Activated CD4-positive, alpha-beta T cell treated with anti-CD3 and anti-CD28 coated beads, Interleukin-2, amount 50 U/mL, for 1 hour (primary cell): ENCODE measurements around the gene MTMR2.
A peak's percentile ranks its signal among the peaks of the same experiment; 100 is the strongest.
"Not testable (repeated sequence)": the region's sequence is repeated elsewhere in the genome, so short reads cannot be mapped to it uniquely, and the experiment has no call there.

Experiments
- DNase-seq: peaks from one replicate; pipeline ENCODE4 v3.0.0-alpha.2; 2020

MTMR2 gene

DNA sequence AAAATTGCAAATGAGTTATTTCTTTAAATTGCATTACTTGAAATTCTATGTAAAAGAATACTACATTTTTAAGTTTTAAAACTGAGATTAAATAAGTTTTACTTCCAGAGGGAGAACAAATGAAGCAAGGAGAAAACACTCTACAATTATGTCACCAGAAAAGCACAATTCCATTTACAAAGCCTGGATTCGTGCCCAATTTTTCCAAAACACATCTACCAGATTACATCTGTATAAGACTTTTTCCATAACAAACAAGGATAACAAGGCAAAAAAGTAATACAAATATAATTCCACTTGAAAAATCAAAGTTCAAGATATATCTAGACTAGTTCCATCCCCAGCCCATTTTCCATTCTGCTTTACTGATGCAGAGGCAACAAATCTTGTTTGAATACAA is 40.5 kb downstream of the MTMR2 start:
- no peak for DNase-seq

DNA sequence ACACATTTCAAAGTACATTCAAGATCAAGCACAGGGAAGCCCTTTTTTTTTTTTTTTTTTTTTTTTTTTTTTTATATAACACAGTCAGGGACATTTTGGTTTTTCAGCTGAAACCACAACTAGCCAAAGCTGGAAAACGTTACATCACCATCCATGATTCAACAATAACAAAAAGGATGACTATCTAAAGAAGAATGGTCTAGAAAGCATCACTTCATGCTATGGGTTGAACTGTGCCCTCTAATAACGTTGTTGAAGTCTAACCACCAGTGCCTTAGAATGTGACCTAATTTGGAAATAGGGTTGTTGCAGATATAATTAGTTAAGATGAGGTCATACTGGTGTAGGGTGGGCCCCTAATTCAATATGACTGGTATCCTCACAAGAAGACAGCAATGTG is 46.6 kb downstream of the MTMR2 start:
- no peak for DNase-seq

DNA sequence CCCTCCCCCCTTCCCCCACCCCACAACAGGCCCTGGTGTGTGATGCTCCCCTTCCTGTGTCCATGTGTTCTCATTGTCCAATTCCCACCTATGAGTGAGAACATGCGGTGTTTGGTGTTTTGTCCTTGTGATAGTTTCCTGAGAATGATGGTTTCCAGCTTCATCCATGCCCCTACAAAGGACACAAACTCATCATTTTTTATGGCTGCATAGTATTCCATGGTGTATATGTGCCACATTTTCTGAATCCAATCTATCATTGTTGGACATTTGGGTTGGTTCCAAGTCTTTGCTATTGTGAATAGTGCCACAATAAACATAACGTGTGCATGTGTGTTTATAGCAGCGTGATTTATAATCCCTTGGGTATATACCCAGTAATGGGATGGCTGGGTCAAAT is 53.0 kb downstream of the MTMR2 start:
- not testable (repeated sequence) for DNase-seq

DNA sequence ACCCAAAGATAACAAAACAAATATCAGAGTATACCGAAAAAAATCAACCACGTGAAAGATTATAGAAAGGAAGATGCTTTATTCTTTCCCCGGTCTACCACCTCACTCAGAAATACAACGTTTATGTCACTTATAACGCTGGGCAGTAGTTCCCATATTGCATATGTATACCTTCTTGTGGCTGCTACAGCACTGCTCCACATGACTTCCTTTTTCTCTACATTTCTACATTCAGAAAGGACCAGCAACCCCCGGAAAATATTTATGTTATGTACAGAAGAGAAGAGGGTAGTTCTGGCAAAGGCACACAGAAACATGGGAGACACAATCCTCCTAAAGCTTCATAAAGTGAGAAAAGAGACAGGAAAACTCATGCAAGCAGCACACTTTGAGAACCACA is 56.8 kb downstream of the MTMR2 start:
- no peak for DNase-seq

DNA sequence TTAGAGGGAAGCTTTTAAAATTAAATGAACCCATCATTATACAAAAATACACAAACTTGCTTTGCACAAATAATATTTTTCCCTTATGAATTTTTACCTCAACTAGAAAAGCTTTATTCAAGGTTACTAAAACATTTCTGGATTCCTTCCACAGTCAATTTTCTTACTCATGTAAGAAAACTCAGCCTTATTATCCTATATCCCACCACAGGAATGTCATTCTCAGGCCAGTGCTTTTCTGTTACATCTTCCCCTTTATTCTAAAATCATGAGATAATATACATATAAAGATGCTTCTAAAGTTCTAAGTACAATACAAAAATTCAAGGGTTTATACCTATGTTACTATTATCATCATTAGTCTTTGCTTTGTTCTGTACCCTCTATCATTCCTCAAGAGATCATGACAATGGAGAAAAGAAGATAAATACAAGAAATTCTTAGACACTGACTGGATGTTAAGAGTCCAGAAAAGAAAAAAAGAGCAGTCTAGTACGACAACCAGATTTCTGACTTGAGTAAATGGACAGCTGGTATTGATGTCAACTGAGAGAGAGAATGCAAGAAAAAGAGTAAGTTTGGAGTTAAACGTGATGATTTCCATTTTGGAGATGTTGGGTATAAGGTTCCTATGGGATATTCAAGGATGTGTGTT is 60.3 kb downstream of the MTMR2 start:
- DNase-seq = no peak

DNA sequence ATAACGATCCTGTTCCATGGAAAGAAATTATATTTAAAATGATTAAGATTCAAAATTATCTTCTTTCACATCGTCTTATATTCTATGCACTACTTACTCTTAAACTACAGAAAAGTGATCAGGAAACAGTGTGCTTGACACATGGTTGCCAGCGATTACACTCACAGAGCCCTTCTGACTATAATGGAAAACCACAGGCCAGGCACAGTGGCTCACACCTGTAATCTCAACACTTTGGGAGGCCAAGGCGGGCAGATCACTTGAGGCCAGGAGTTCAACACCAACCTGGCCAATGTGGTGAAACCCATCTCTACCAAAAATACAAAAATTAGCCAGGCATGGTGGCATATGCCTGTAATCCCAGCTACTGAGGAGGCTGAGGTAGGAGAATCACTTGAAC is 63.9 kb downstream of the MTMR2 start:
- not testable (repeated sequence) for DNase-seq

DNA sequence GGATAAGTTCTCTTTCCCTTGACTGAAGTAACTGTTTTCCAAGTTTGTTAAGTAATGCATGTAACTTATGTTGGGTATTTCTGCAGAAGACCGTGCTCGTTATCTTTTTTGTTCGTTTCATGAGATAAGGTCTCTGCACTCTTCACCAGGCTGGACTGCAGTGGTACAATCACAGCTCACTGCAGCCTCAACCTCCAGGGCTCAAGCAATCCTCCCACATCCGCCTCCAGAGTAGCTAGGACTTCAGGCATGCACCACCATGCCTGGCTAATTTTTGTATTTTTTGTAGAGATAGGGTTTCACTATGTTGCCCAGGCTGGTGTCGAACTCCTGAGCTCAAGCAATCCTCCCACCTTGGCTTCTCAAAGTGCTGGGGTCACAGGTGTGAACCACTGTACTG is 69.5 kb downstream of the MTMR2 start:
- DNase-seq = not testable (repeated sequence)

DNA sequence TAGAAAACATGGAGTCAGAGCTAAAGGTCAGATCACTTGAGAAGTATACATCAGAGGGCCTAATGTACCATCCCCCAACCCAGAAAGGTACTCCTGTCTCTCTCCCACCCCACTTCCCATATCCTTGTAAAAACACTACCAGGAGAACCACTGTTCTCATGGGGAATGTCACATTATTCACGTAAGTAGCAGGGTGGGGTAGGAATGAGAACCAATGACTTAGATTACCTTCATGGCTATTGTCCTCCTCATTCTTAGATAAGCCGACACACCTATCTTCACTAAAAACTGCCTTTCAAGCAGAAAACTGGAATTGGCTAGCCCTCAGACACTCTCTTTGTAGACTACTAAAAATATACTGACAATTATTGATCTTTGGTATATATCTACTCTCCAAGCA is 70.0 kb downstream of the MTMR2 start:
- no peak for DNase-seq

DNA sequence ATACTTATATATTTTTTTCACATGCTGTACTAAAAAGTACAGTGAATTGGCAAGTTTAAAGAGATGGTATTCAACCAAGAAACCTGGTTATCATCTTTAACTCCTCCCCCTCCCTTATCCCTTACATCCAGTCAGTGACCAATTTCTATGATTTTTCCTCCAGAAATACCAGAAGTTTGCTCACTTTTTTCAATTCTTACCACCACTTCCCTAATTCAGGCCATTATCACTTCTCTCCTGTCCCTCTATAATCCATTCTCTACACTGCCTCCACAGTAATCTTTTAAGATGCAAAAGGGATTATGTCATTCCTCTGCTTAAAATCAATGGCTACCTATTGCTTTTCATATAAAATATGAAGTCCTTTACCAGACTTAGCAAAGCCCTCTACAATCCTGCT is 70.8 kb downstream of the MTMR2 start:
- no peak for DNase-seq

DNA sequence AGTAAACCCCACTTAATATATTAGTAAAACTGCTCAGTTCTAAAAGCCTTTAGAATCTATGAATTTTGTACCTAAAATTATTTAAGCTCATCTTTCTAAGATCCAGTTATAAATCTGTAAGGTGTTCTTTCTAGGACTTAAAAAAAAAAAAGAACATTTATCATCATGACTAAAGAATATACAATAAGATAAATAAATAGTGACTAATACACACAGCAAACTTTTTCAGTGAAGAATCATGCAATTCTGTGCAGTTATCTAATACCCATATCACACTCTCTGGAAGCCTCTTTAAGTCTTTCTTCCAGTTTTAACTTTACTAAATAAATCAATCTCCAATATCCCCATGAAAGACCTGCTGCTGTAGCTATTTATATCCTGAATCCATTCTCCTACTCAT is 73.8 kb downstream of the MTMR2 start:
- DNase-seq = no peak

DNA sequence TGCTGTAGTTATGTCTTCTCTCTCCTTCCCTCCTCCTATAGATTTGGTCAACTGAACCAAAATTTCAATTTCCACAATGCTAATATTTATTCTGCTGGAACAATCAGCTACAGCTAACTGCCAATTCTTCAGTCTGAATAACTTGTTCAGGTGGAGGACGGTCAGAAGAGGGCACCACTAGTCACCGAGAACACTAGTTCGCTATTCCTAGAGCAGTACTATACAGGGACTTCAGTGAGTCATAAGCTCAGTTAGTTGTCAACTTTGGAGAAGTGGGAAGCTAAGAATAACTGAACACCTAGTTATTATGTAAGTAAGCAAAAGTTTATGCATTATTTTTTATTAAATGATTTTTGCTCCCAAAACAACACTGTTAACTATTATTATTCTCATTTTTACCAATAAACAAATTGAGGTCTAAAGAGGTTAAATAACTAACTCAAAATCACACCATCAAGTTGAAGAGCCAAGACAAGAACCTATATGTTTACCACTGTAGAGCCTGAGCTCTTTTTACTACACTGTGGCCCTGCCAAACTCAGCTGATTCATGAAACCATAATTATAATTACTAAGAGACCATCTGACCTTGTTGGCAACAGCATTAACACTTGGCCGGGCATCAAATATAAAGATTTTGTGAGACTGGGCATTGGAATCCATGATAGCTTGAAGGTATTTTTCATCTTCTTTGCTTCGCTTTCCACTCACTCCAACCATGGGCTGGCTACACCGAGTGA is 74.7 kb downstream of the MTMR2 start:
- DNase-seq = peak; percentile 3

DNA sequence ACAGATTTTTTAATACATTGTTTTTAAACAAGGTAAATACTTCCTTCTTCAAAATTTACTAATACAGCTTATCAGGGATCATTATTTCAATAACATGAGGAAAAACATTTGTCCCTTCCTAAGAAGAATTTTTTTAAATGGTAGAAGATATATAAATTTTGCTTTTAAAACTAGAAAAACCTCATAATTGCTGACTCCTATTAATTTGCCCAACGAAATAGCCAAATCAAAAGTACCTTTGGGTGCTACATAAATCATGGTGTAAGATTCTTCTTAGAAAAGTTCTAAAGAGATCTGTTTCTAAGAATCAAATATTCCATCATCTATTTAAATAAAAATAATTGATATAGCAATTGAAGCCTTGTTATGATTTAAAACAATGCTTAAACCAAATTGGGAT is 78.7 kb downstream of the MTMR2 start:
- no peak for DNase-seq

DNA sequence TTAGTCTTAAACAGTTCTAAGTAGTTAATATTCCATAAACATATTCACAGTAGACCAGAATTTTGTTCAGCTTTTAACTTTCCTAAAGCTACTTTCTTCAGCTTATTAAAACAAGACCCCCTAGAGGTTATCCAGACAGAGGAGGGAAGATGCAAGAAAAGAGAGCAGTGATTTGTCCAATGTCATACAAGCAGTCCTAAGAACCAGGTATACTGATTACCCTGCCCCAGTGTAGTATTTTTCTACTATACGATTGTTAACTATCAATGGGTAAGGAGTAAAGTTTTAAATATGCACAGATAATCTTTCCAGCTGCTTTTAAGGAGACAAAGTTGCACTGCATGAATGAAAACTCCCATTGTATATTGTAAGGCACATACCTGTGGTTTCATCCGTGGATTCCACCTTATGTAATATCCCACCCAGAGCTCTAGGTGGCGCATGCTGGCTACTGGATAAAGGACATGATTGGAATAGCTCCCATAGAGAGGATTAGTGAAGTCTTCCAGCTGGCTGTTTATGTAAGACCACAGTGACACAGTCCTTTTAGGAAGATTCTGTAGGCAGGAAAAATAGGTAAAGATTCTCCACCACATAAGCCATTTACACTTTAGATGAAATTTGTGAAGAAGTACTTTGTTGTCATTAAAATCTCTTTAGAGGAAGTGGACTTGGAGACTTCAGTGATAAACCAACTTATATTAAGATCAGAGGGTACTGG is 88.0 kb downstream of the MTMR2 start:
- DNase-seq = peak; percentile 53

DNA sequence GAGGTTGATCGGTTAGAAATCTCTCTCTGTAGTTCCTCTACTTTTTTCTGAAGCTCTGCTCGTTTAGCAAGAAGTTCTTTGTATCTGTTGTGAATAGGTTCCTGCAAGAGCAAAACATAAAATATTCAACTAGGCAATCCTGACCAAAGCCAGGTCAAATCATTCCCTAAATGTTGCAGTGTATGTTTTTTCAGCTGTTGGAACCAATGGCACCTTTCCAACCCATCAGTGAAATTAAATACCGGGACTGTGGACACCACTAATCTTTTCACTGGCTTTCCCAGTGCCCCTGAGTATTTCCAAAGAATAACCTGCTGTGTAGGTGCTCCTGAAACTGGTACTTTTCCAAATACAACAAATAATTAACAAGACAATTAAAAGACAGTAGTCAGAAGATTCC is 88.6 kb downstream of the MTMR2 start:
- DNase-seq = no peak

DNA sequence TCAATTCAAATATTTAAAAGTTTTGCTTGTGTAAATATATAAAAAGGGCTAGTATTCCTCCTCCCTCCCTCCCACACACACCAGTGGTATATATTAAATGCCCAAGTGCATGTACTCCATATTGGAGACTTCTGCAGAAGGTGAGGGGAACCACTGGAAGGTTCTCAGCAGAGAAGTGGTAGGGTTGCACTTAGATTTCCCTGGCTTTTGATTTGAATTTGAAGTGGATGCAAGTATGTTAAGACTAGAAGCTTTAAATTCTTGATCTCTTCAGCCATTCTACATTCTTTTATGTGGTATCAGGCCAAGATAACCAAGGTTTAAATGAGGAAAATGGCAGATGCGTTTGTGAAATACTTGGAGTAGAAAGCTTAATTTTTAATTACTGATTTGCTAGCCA is 90.5 kb downstream of the MTMR2 start:
- no peak for DNase-seq

DNA sequence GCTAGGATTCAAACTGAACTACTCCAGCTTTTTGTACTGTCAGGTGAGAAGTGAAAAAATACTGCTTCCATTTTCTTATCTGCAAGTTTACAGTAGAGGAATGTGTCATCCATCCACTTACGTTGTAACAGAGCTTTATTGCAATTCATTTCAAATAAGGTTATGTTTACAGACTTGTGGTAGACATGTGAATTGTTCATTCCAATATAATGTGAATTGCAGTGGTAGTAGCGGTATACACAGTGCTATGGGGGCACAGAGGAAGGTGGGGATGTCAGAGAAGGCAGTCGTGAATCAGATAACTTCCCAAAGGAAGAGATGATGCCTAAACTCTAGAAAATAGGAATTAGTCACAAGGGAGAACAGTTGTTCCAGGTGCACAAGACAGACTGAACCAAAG is 91.1 kb downstream of the MTMR2 start:
- no peak for DNase-seq

DNA sequence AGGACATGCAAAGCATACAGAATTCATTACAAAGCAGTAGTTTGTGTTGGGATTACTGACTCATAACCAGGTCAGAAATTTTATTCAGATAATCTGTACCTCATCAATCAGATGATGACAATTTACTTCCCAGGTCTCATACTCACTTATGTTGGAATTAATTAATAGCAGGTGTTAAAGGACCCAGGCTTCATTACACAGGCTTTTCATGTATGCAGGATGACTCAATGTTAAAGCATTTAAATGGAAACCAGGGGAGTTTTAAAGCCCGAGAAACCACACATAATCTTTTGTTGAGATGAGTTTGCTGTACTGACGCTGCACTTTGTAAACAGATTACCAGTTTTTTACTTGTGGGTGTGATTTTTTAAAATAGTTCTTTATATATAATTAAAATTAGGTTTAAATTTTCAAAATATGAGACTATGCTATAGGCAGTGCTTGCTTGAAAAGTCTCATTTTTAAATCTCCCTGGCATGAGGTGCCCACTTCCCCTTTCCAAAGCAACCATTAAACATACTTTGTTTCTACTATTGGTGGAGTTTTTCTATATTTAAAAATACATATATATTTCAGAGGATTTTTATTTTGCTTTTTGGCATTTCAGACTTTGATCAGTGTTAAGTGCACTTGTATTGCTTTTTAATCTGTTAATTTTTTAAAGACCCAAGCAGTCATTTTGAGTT is 92.6 kb downstream of the MTMR2 start:
- no peak for DNase-seq

DNA sequence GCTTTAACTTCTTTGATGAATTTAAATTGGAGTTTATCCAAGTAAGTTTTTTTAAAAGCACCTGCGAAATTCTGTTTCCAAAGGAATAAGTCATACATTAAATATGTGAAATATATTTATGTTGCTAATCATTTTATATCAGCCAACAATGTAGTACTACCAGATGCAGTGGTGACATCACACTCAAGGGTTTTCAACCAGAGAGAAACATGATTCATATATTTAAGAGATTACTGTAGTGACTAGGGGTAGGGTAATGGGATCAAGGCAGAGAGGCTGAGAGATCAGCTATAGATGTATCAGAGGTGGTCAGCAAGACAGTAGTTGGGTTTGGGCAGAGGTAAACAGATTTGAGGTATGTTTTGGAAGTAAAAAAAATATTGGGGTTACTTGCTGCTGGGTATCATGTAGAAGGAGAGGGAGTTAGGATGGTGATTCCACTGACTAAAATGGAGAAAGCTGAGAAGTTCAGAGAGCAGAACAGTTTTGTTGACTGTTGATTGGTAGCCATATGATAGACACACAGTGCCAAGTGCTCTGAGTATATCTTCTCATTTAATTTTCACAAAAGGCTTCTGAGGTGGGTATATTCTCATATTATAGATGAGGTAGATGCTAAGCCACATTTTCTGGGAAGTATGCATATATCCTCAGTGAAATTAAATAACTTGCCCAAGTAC is 94.2 kb downstream of the MTMR2 start:
- no peak for DNase-seq

DNA sequence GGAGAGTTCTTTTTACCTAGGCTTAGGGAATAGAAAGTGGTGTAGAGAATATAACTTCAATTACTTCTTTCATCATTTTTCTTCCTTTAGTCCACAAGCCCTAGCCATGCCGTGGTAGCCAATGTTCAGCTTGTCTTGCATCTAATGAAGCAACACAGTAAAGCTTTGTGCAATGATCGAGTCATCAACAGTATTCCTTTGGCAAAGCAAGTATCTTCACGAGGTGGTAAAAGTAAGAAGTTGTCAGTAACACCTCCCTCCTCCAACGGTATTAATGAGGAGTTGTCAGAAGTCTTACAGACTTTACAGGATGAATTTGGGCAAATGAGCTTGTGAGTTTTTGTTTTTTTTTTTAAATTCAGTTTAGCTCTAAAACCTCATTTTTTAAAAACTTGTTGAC is 96.2 kb downstream of the MTMR2 start:
- no peak for DNase-seq

DNA sequence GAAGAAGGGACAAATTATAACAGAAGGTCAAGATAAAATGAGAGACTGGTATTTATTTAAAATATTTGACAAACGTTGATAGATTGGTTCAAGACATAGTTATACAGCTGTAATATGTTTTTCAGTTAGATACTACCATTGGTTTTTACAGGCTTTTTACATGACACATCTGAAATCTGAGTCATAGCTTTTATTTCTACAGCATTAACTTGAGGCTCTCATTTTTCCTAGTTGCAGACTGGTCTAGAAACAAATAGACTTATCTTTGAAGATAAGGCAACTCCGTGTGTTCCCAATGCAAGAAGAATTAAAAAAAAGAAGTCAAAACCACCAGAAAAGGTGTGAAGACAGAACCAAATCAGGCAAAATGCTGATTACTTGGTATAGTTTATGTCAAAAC is 102.3 kb downstream of the MTMR2 start:
- DNase-seq = no peak

DNA sequence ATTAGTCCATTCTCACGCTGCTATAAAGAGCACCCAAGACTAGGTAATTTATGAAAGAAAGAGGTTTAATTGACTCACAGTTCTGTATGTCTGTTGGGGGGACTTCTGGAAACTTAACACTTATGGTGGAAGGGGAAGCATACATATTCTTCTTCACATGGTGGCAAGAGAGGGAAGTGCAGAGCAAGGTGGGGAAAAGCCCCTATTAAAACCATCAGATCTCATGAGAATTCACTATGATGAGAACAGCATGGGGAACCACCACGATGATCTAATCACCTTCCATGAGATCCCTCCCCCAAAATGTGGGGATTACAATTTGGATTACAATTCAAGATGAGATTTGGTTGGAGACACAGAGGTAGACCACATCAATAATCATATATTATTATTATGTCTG is 107.9 kb downstream of the MTMR2 start:
- no peak for DNase-seq

DNA sequence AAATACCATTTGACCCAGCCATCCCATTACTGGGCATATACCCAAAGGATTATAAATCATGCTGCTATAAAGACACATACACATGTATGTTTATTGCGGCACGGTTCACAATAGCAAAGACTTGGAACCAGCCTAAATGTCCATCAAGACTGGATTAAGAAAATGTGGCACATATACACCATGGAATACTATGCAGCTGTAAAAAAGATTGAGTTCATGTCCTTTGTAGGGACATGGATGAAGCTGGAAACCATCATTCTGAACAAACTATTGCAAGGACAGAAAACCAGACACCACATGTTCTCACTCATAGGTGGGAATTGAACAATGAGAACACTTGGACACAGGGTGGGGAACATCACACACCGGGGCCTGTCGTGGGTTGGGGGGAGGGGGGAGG is 112.9 kb downstream of the MTMR2 start:
- DNase-seq = not testable (repeated sequence)

DNA sequence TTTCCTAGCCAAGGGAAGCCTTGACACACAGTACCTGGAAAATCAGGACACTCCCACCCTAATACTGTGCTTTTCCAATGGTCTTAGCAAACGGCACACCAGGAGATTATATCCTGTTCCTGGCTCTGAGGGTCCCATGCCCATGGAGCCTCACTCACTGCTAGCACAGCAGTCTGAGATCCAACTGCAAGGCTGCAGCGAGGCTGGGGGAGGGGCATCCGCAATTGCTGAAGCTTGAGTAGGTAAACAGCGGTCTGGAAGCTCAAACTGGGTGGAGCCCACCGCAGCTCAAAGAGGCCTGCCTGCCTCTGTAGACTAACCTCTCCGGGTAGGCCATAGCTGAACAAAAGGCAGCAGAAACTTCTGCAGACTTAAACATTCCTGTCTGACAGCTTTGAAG is 117.4 kb downstream of the MTMR2 start:
- DNase-seq = not testable (repeated sequence)
